ENCODE data around the gene SOHLH2. TPM values are rescaled to one million over a fixed set of nuclear protein-coding genes. Genes with fewer than 3 reads are reported as not detected.
A peak's percentile ranks its signal among the peaks of the same experiment; 100 is the strongest.

The SOHLH2 gene
- total RNA-seq, 4 donors from 2014 or later, result not detected

GRCh38 chr13:36173571-36174322 lies 40.6 kb downstream of the SOHLH2 start:
- TF ChIP-seq CTCF (IDR thresholded peaks at IDR 0.05), result no peak
- ATAC-seq (ENCODE audit: low FRiP score) (no peak), DNase-seq (ENCODE audit: low spot score) (no peak)

DNA sequence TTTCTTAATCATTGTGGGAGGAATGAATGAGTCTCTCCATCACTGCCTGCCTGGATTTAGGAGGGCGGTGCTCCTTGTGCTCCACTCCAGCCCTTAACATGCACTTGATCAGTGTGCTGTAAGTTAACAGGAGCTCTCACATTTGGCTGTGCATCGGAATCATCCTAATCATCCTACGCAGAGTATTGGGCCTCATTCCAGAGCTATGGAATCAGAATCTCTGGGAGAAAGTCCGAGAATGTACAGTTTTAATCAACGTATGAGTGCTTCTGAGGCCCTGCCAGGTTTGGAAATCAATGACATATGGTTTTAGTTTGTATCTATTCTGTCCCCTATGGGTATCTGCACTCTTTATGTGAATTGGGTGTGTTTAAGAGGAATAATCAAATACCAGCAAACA lies 48.3 kb downstream of the SOHLH2 start:
- no peak for TF ChIP-seq CTCF (IDR thresholded peaks at IDR 0.05)
- no peak for ATAC-seq (ENCODE audit: low FRiP score)
- DNase-seq (ENCODE audit: low spot score), result no peak

DNA sequence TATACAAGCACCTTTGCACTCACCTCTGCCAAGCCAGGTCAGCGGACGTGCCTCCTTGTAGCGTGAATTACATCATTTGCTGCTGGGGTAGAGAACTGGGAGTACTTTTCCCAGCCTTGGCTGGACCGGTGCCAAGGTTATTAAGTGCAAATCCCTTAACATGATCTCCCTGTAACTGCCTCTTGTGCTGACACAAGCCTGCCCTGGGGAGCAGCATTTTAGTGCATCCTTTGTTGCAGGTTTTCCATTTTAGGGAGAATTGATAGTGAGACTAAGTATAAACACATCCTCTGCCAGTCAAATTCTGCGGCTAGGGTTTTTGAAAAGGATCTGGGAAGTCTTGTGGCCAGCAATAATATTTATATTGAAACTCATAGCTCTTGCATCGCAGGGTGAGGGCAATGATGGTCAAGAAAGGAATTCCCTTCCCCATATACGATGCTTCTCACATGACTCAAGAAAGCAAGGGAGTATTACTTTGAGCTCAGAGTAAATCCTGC lies 50.5 kb downstream of the SOHLH2 start:
- TF ChIP-seq CTCF (IDR thresholded peaks at IDR 0.05), result no peak
- ATAC-seq (ENCODE audit: low FRiP score) (peak; percentile 88), DNase-seq (ENCODE audit: low spot score) (no peak)

GRCh38 chr13:36163286-36163685 lies 51.1 kb downstream of the SOHLH2 start:
- no peak for DNase-seq (ENCODE audit: low spot score)
- peak; percentile 26 for ATAC-seq (ENCODE audit: low FRiP score)

GRCh38 chr13:36160297-36160696 lies 54.1 kb downstream of the SOHLH2 start:
- TF ChIP-seq CTCF (IDR thresholded peaks at IDR 0.05), result no peak

More at GRCh38 chr13:36163286-36163685, 51.1 kb downstream of the SOHLH2 start:
- no peak for TF ChIP-seq CTCF (IDR thresholded peaks at IDR 0.05)

GRCh38 chr13:36158611-36159010 lies 55.7 kb downstream of the SOHLH2 start:
- TF ChIP-seq CTCF (IDR thresholded peaks at IDR 0.05), result no peak
- DNase-seq (ENCODE audit: low spot score), result no peak
- ATAC-seq (ENCODE audit: low FRiP score), result no peak

More at GRCh38 chr13:36160297-36160696, 54.1 kb downstream of the SOHLH2 start:
- no peak for ATAC-seq (ENCODE audit: low FRiP score)
- no peak for DNase-seq (ENCODE audit: low spot score)

DNA sequence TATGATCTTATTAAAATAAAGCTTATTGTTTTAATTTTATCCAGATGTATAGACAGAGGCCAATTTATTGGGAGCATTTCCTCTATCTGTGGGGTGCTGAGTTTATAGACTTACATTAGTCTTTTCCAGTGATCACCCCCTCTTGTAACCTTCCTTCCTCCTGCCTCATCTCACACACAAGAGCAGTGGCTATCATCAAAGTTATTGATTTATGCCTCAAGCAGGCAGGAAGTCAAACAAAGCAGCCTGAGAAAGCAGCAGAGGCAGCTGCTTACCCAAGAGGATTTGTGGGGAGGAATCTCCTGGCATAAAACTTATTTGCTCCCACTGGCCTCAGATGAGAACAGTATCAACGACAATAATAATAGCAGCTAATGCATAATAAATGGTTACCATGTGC lies 56.9 kb downstream of the SOHLH2 start:
- TF ChIP-seq CTCF (IDR thresholded peaks at IDR 0.05), result no peak
- ATAC-seq (ENCODE audit: low FRiP score) (no peak), DNase-seq (ENCODE audit: low spot score) (no peak)

All from omental fat pad (tissue), 4 donors.